Upper lobe of right lung (tissue), 1 donor: ENCODE measurements around the gene MARCKS. TPM values are rescaled to one million over a fixed set of nuclear protein-coding genes. Genes with fewer than 3 reads are reported as not detected.
A peak's percentile ranks its signal among the peaks of the same experiment; 100 is the strongest.
"Not testable (repeated sequence)": the region's sequence is repeated elsewhere in the genome, so short reads cannot be mapped to it uniquely, and the experiment has no call there.

Experiments
- ATAC-seq: fragments of 200-7000 bp; cut with Tn5 transposase; one replicate; pipeline ENCODE4 v1.9.1; 2020; ENCODE audit warnings: mild to moderate bottlenecking, moderate library complexity
- DNase-seq: peaks from one replicate; pipeline ENCODE4 v3.0.0-alpha.2; 2020
- H3K27ac ChIP-seq: fragments of 200-600 bp; one replicate; pipeline ENCODE4 v1.8.0; 2022
- H3K27me3 ChIP-seq: fragments of 200-600 bp; one replicate; pipeline ENCODE4 v1.8.0; 2022; ENCODE audit warnings: mild to moderate bottlenecking
- H3K36me3 ChIP-seq: fragments of 200-600 bp; one replicate; pipeline ENCODE4 v1.8.0; 2022
- H3K4me1 ChIP-seq: fragments of 200-600 bp; one replicate; pipeline ENCODE4 v1.8.0; 2022
- H3K4me3 ChIP-seq: fragments of 200-600 bp; one replicate; pipeline ENCODE4 v1.8.0; 2022; ENCODE audit warnings: mild to moderate bottlenecking
- H3K9me3 ChIP-seq: fragments of 200-600 bp; one replicate; pipeline ENCODE4 v1.8.0; 2022
- CTCF ChIP-seq: fragments of 200-600 bp; IDR thresholded peaks from one replicate; pipeline ENCODE4 v1.8.0; 2022; ENCODE audit warnings: antibody characterized with exemption
- intact Hi-C: fragments of 100-400 bp; cut with DNase I; formaldehyde crosslinking; loops from one replicate; pipeline ENCODE4 v1.11.0; 2022
- total RNA-seq: library from RNA; stranded (reverse); fragmentation: NEBNext Ultra II Directional; extraction: Animal tissue kit (Norgen Biotek cat#: 25700); gene quantifications from one replicate; pipeline ENCODE4 v1.2.1, GENCODE V29; 2021
- donor health status: DM: no; HTN: yes; CAD: no; lungs with severe emphysema.

The MARCKS gene
- total RNA-seq, 1 donor from 2014 or later, result 73.4 TPM

GRCh38 chr6:113903666-113904330 is 46.7 kb downstream of the MARCKS start:
- intact Hi-C loops, result no loop called here
- DNase-seq (no peak), ATAC-seq (peak; percentile 75)
- Histone ChIP-seq H3K4me3 (peak overlapping the region; percentile 14), H3K9me3 (no peaks in the 10 kb centered on the region), H3K36me3 (no peaks in the 10 kb centered on the region), H3K4me1 (peaks cover 4% of the 10 kb centered on the region), H3K27me3 (no peaks in the 10 kb centered on the region), H3K27ac (peak overlapping the region; percentile 74)
- no peak for TF ChIP-seq CTCF

GRCh38 chr6:113907102-113907815 is 50.1 kb downstream of the MARCKS start:
- Histone ChIP-seq H3K9me3 (no peaks in the 10 kb centered on the region), H3K27ac (no peak overlapping the region), H3K36me3 (no peaks in the 10 kb centered on the region), H3K27me3 (no peaks in the 10 kb centered on the region), H3K4me1 (peaks cover 4% of the 10 kb centered on the region), H3K4me3 (no peak overlapping the region)
- TF ChIP-seq CTCF, result no peak
- ATAC-seq, result no peak
- DNase-seq, result no peak
- intact Hi-C loops, result no loop called here

GRCh38 chr6:113908801-113909200 is 51.7 kb downstream of the MARCKS start:
- intact Hi-C loops, result no loop called here

GRCh38 chr6:113909224-113909856 is 52.2 kb downstream of the MARCKS start:
- peak; percentile 76 for TF ChIP-seq CTCF
- intact Hi-C loops, result no loop called here
- Histone ChIP-seq H3K9me3 (no peaks in the 10 kb centered on the region), H3K4me3 (no peak overlapping the region), H3K27me3 (no peaks in the 10 kb centered on the region), H3K4me1 (peaks cover 2% of the 10 kb centered on the region), H3K27ac (no peak overlapping the region), H3K36me3 (no peaks in the 10 kb centered on the region)
- ATAC-seq (peak; percentile 47), DNase-seq (no peak)

More at GRCh38 chr6:113908801-113909200, 51.7 kb downstream of the MARCKS start:
- H3K27me3 ChIP-seq, result no peaks in the 10 kb centered on the region
- TF ChIP-seq CTCF, result no peak
- no peak for DNase-seq
- H3K9me3 ChIP-seq, result no peaks in the 10 kb centered on the region
- H3K36me3 ChIP-seq, result no peaks in the 10 kb centered on the region
- no peak overlapping the region for H3K4me3 ChIP-seq
- no peak for ATAC-seq
- H3K4me1 ChIP-seq, result peaks cover 4% of the 10 kb centered on the region
- H3K27ac ChIP-seq, result no peak overlapping the region

- intact Hi-C loops, DNase-seq, H3K9me3 ChIP-seq, H3K27ac ChIP-seq, ATAC-seq, H3K27me3 ChIP-seq, H3K36me3 ChIP-seq, H3K4me1 ChIP-seq, H3K4me3 ChIP-seq: not testable (repeated sequence)
These were observed 53.1 kb downstream of the MARCKS start for GRCh38 chr6:113910285-113910684.

Other genes with a start within 250 kb of the MARCKS start
- gene HDAC2, start 113.8 kb downstream of the MARCKS start, total RNA-seq, result 62.2 TPM